ENCODE data around the gene DTD1.

DNA sequence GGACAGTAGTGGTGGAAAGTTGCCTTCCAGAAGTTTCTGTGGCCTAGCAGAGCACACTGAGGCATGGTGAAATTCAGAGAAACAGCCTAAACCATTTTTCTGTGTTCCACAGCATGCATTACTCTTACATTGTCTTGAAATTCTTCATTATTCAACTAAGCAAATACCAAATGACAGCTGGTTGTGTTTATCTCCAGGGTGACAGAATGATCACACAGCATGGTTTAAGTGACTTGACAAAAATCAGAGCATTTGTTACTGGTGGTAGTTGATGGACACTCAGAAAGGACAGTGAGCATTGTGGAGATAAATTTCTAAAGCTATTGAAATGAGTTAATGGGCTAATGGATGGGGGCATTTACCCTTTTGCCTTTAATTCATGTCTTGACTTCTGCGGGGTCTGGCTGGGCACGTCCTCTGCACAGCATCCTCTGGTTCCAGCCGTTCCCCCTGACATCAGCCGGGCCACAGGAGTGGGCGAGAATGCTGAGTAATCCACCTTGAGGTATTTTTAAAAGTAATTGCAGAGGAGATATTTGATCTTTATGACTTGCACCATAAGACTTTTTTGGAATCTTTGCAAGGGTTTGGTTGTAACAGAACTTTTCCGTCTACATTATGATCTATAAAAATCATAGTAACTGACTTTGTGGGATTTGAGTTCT lies 146.8 kb downstream of the DTD1 start:
- TF ChIP-seq, protein P1, sequence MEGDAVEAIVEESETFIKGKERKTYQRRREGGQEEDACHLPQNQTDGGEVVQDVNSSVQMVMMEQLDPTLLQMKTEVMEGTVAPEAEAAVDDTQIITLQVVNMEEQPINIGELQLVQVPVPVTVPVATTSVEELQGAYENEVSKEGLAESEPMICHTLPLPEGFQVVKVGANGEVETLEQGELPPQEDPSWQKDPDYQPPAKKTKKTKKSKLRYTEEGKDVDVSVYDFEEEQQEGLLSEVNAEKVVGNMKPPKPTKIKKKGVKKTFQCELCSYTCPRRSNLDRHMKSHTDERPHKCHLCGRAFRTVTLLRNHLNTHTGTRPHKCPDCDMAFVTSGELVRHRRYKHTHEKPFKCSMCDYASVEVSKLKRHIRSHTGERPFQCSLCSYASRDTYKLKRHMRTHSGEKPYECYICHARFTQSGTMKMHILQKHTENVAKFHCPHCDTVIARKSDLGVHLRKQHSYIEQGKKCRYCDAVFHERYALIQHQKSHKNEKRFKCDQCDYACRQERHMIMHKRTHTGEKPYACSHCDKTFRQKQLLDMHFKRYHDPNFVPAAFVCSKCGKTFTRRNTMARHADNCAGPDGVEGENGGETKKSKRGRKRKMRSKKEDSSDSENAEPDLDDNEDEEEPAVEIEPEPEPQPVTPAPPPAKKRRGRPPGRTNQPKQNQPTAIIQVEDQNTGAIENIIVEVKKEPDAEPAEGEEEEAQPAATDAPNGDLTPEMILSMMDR (IDR thresholded peaks at IDR 0.05), result no peak
- no peak for TF ChIP-seq POLR2A (IDR thresholded peaks at IDR 0.05)

All from breast epithelium (tissue), 3 donors.